ENCODE results near the gene UPK3A.

- TF ChIP-seq, protein P1, sequence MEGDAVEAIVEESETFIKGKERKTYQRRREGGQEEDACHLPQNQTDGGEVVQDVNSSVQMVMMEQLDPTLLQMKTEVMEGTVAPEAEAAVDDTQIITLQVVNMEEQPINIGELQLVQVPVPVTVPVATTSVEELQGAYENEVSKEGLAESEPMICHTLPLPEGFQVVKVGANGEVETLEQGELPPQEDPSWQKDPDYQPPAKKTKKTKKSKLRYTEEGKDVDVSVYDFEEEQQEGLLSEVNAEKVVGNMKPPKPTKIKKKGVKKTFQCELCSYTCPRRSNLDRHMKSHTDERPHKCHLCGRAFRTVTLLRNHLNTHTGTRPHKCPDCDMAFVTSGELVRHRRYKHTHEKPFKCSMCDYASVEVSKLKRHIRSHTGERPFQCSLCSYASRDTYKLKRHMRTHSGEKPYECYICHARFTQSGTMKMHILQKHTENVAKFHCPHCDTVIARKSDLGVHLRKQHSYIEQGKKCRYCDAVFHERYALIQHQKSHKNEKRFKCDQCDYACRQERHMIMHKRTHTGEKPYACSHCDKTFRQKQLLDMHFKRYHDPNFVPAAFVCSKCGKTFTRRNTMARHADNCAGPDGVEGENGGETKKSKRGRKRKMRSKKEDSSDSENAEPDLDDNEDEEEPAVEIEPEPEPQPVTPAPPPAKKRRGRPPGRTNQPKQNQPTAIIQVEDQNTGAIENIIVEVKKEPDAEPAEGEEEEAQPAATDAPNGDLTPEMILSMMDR (IDR thresholded peaks at IDR 0.05): no peak
- TF ChIP-seq POLR2A (IDR thresholded peaks at IDR 0.05) (no peak), POLR2AphosphoS5 (IDR thresholded peaks at IDR 0.05) (no peak), EP300 (IDR thresholded peaks at IDR 0.05) (no peak)
These were observed 38.2 kb downstream of the UPK3A start for GRCh38 chr22:45322873-45323525.

Measured in gastroesophageal sphincter (tissue), 3 donors.